Measurements from ENCODE around the gene SSH2. TPM values are rescaled to one million over a fixed set of nuclear protein-coding genes. Genes with fewer than 3 reads are reported as not detected.

Gene SSH2
- total RNA-seq, 2 experiments from 2014 or later, result 39.4 to 73.9 TPM

DNA sequence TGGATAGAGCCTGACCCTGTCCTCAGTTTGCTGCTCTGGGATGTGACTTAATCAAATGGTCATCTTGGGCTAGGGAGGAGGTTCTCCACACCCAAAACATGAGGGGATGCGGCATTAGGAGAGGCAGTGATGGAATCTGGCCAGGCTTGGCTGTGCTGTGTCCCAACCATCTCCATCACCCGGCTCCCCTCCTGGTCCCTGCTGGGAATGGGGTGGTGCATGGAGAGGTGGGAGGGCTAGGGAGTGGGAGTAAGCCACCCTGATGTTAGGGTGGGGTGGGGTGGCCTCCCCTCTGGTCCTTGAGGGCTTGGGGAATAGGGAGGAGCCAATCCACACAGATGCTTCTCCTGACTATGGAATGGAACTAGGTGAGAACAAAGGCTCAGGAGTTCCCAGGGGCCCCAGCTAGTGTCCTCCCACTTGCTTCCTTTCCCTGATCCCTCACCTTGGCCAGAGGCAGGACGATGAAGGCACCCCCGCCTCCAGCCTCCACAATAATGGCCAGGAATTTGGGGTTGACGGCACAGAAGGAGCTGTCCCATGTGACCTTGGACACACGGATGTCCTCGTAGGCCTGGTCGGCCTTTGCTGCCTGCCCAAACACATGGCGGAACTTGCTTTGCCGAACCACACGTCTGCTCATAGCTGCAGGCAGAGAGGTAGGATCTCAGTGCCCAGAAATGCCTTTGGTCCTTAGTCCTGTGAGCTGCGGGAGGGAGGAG is 309.1 kb downstream of the SSH2 start:
- DNase-seq (ENCODE audit: low spot score), result no peak
- Histone ChIP-seq H3K4me3 (ENCODE audit: low read depth, low read length, poor library complexity, severe bottlenecking) (no peak overlapping the region), H3K36me3 (ENCODE audit: insufficient read depth, low read length) (no peaks in the 10 kb centered on the region), H3K9me3 (ENCODE audit: low read length) (no peaks in the 10 kb centered on the region), H4K20me1 (ENCODE audit: insufficient read depth, low read length) (0 out of 2 replicates have a peak, but pooled peaks cover 7% of the 10 kb centered on the region), H3K4me1 (ENCODE audit: insufficient read depth, low read length, poor library complexity, severe bottlenecking) (peaks cover 33% of the 10 kb centered on the region), H3K9me2 (ENCODE audit: insufficient read depth, low read length) (no peaks in the 10 kb centered on the region), H2AFZ (ENCODE audit: low read length) (no peak overlapping the region), H3K79me2 (ENCODE audit: insufficient read depth, low read depth, low read length) (no peaks in the 10 kb centered on the region), H3K27ac (ENCODE audit: low read depth, low read length, poor library complexity, severe bottlenecking) (no peak overlapping the region), H3K4me2 (ENCODE audit: low read length) (no peak overlapping the region)
- intact Hi-C loops (cut with micrococcal nuclease; ENCODE audit: unreplicated experiment), result no loop called here
- no TSS peak for BruUV-seq (replicated peaks)
- TF ChIP-seq EZH2phosphoT487 (IDR thresholded peaks at IDR 0.05; ENCODE audit: borderline replicate concordance, low read depth, low read length), result no peak
- TF ChIP-seq, protein P1, sequence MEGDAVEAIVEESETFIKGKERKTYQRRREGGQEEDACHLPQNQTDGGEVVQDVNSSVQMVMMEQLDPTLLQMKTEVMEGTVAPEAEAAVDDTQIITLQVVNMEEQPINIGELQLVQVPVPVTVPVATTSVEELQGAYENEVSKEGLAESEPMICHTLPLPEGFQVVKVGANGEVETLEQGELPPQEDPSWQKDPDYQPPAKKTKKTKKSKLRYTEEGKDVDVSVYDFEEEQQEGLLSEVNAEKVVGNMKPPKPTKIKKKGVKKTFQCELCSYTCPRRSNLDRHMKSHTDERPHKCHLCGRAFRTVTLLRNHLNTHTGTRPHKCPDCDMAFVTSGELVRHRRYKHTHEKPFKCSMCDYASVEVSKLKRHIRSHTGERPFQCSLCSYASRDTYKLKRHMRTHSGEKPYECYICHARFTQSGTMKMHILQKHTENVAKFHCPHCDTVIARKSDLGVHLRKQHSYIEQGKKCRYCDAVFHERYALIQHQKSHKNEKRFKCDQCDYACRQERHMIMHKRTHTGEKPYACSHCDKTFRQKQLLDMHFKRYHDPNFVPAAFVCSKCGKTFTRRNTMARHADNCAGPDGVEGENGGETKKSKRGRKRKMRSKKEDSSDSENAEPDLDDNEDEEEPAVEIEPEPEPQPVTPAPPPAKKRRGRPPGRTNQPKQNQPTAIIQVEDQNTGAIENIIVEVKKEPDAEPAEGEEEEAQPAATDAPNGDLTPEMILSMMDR (conservative IDR thresholded peaks at IDR 0.05; ENCODE audit: low read length), result no peak
- CTCF ChIA-PET (ENCODE audit: unreplicated experiment), result no interaction called here
- POLR2A ChIA-PET, result no interaction called here

DNA sequence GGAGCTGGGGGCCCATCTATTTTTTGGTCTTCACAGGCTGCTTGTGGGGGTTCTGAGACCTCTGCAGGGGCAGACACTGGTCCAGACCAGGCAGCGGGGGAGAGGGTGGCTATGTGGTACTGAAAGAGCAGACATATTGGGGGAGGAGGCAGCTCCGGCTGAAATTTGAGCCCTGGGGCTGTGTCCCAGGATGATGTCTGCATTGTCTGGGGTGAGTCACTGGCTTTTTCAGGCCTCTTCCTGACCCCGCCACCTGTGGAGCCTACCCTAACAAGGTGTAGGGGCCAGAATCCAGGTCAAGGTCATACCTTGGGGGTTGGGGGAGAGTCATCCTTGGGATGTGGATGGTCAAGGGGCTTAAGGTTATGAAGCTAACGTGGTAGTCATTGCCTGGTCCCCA is 309.8 kb downstream of the SSH2 start:
- ChIA-PET CTCF (ENCODE audit: unreplicated experiment) (no interaction called here), POLR2A (no interaction called here)
- H3K36me3 ChIP-seq (ENCODE audit: insufficient read depth, low read length), result no peaks in the 10 kb centered on the region
- H4K20me1 ChIP-seq (ENCODE audit: insufficient read depth, low read length), result 0 out of 2 replicates have a peak, but pooled peaks cover 10% of the 10 kb centered on the region
- no TSS peak for BruUV-seq (replicated peaks)
- H3K27ac ChIP-seq (ENCODE audit: low read depth, low read length, poor library complexity, severe bottlenecking), result no peak overlapping the region
- H3K9me3 ChIP-seq (ENCODE audit: low read length), result no peaks in the 10 kb centered on the region
- no peak overlapping the region for H3K4me2 ChIP-seq (ENCODE audit: low read length)
- intact Hi-C loops (cut with micrococcal nuclease; ENCODE audit: unreplicated experiment), result no loop called here
- no peak overlapping the region for H3K4me3 ChIP-seq (ENCODE audit: low read depth, low read length, poor library complexity, severe bottlenecking)
- no peak overlapping the region for H2AFZ ChIP-seq (ENCODE audit: low read length)
- no peaks in the 10 kb centered on the region for H3K79me2 ChIP-seq (ENCODE audit: insufficient read depth, low read depth, low read length)
- no peak for DNase-seq (ENCODE audit: low spot score)
- TF ChIP-seq, protein P1 (conservative IDR thresholded peaks at IDR 0.05; ENCODE audit: low read length), result no peak
- TF ChIP-seq EZH2phosphoT487 (IDR thresholded peaks at IDR 0.05; ENCODE audit: borderline replicate concordance, low read depth, low read length), result no peak
- H3K4me1 ChIP-seq (ENCODE audit: insufficient read depth, low read length, poor library complexity, severe bottlenecking), result peaks cover 39% of the 10 kb centered on the region
- H3K9me2 ChIP-seq (ENCODE audit: insufficient read depth, low read length), result no peaks in the 10 kb centered on the region

DNA sequence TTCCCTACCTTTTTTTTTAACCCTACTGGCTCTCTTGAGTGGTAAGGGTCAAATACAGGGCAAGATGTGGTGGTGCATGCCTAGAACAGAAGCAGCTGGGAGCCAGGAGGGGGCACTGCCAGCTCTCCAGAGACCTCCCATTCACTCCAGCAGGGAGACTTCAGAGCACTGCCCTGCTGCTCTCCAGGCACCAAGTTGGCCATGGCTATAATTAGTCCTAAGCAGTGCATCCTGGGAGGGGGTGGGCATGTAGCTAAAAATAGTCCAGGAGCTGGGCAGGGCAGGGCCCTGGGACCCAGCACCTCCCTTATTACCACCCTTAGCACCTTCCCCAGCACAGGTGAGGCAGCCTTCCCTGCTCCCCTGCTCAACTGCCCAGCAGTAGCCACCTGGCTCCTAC is 310.8 kb downstream of the SSH2 start:
- intact Hi-C loops (cut with micrococcal nuclease; ENCODE audit: unreplicated experiment), result loop anchor here (1.0 to 5.0 kb wide), 4 partner anchors 37 to 473 kb away; no protein-coding TSS in a partner anchor
- peak; percentile 45 for DNase-seq (ENCODE audit: low spot score)

More for the DNA sequence above, 310.8 kb downstream of the SSH2 start:
- BruUV-seq (replicated peaks), result no TSS peak
- Histone ChIP-seq H3K4me3 (ENCODE audit: low read depth, low read length, poor library complexity, severe bottlenecking) (no peak overlapping the region), H3K27ac (ENCODE audit: low read depth, low read length, poor library complexity, severe bottlenecking) (no peak overlapping the region), H3K79me2 (ENCODE audit: insufficient read depth, low read depth, low read length) (no peaks in the 10 kb centered on the region), H3K4me2 (ENCODE audit: low read length) (no peak overlapping the region), H3K4me1 (ENCODE audit: insufficient read depth, low read length, poor library complexity, severe bottlenecking) (peaks cover 44% of the 10 kb centered on the region), H3K9me3 (ENCODE audit: low read length) (no peaks in the 10 kb centered on the region), H4K20me1 (ENCODE audit: insufficient read depth, low read length) (0 out of 2 replicates have a peak, but pooled peaks cover 10% of the 10 kb centered on the region), H3K36me3 (ENCODE audit: insufficient read depth, low read length) (no peaks in the 10 kb centered on the region), H2AFZ (ENCODE audit: low read length) (no peak overlapping the region), H3K9me2 (ENCODE audit: insufficient read depth, low read length) (no peaks in the 10 kb centered on the region)
- TF ChIP-seq, protein P1 (conservative IDR thresholded peaks at IDR 0.05; ENCODE audit: low read length), result peak; percentile 64
- no peak for TF ChIP-seq EZH2phosphoT487 (IDR thresholded peaks at IDR 0.05; ENCODE audit: borderline replicate concordance, low read depth, low read length)
- POLR2A ChIA-PET, result interaction anchor here (0.7 kb wide), 1 partner anchor 12 kb away, joined by 3 read pairs; no protein-coding TSS in a partner anchor
- CTCF ChIA-PET (ENCODE audit: unreplicated experiment), result interaction anchor here (0.5 kb wide), 1 partner anchor 46 kb away, joined by 3 read pairs; no protein-coding TSS in a partner anchor

All from OCI-LY7 (cell line).